ENCODE data around the gene GRIN2C.

GRIN2C gene

DNA sequence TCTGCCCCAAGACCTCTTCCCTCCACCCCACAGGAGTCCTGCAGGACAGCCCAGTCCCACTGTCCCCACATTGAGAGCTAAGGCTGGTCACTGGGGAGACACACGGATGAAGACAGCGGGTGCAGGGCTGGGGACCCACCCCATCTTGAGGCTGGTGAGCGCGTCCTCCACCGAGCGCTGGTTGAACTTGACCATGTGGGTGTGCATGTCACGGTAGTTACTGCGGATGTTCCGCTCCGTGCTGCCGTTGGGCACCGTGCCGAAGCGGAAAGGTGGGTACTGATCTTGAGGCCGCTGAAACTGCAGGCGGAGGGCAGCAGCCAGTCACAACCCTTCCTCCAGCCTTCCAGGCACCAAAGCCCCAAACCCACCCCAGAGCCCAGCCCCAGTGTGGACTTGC, 13.1 kb downstream of the GRIN2C start:
- TF ChIP-seq, protein P1, sequence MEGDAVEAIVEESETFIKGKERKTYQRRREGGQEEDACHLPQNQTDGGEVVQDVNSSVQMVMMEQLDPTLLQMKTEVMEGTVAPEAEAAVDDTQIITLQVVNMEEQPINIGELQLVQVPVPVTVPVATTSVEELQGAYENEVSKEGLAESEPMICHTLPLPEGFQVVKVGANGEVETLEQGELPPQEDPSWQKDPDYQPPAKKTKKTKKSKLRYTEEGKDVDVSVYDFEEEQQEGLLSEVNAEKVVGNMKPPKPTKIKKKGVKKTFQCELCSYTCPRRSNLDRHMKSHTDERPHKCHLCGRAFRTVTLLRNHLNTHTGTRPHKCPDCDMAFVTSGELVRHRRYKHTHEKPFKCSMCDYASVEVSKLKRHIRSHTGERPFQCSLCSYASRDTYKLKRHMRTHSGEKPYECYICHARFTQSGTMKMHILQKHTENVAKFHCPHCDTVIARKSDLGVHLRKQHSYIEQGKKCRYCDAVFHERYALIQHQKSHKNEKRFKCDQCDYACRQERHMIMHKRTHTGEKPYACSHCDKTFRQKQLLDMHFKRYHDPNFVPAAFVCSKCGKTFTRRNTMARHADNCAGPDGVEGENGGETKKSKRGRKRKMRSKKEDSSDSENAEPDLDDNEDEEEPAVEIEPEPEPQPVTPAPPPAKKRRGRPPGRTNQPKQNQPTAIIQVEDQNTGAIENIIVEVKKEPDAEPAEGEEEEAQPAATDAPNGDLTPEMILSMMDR (conservative IDR thresholded peaks at IDR 0.05), result no peak
- no peak overlapping the region for H3K27ac ChIP-seq

DNA sequence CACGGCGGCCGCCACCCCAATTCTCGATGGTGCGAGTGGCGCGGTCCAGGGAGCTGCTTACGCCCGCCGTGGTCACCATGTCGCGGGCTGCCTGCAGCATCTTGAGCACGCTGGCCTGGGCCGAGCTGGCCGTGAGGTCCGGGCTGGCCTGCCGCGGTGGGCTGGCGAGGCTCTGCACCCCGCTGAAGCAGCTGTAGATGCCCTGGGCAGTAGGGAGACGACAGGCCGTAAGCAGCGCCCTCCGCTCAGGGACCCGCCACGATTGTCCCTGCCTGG, 16.4 kb downstream of the GRIN2C start:
- H3K27ac ChIP-seq, result no peak overlapping the region; the same call in 1 of the 2 replicates
- TF ChIP-seq, protein P1 (conservative IDR thresholded peaks at IDR 0.05), result no peak

DNA sequence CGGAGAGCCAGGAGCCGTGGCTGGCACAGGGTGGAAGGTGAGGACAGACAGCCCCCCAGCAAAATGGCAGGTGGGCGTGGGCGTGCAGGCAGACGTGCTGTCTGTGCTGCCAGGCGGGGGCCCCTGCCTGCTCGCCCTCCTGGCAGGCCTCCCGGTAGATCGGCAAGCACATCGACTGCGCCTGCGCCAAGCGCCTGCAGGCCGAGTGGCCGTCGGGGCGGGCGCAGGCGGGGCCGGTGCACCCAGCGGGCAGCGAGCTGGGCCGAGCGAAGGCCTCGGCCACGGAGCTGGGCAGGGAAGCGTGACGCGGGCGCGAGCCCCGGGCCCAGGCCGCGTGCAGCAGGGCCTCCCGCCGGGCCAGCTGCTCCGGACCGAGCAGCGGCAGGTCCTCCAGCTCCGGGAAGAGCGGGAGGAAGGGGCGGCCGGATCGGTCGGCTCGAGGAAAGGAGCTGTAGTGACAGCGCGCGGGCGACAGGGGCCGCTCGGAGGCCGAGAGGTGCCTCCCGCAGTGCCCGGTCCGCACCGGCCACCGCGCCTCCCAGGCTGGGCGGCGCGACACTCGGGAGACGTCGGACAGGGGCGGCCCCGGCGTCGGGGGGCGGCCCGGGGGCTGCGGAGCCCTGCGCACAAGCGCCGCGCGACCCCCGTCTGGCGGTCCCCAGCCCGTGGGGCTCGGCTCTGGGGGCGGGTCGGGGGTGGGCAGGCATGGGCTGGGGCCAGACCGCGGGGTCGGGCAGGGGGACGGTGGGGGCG, 16.9 kb downstream of the GRIN2C start:
- TF ChIP-seq, protein P1 (conservative IDR thresholded peaks at IDR 0.05), result peak; percentile 79
- peak overlapping the region; percentile 59; the same call in 1 of the 2 replicates for H3K27ac ChIP-seq

DNA sequence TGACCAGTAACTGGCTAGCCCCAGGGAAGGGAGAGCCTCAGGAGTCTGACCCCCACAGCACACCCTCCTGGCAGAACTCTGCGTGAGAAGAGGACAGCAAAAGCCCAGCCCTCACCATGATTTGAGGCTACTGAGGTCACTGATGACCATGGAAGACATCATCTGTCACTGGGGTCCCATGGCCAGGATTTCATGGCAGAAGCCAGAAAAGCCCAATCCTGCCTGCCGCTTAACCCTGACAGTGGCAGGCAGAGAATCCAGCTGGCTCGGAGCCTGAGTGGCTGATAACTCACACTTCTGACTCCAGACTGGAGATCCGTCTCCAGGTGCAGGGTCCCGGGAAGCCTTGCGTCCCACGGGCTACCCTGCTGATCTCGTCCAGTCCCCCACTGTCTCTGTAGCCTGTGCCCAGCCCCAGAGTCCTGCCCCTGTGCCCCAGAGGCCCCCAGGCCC, 17.5 kb downstream of the GRIN2C start:
- peak overlapping the region; percentile 59; the same call in 1 of the 2 replicates for H3K27ac ChIP-seq
- TF ChIP-seq, protein P1 (conservative IDR thresholded peaks at IDR 0.05), result no peak

DNA sequence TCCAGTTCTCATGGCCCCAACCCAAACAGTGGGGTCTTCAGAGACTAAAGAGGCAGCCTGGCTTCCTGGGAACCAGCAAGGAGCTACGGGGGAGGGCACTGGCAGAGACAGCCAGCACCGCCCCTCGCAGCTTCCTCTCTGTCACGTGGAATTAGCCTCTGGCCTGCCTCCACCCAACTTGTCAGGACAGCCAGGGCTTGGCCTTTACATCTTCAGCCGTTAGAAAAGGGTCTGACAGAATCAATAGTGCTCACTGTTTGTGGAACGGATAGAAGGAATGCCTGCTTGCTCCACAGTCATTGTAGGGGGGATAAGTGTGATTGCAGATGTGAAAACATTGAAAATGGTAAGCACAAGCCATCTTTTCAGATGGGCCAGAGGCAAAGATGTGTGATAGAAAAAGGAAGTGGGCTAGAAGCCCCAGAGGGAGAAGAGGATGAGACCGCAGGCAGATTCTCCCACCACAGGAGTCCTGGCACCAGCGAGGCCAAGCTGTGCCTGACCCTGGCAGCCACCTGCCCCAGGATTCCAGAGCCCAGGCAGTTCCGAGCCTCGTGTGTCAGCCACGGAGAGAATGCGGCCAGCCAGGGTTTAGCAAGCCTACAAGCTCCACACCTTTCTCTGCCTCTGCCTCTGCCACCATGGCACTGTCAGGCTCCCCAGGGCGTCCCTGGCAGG, 18.6 kb downstream of the GRIN2C start:
- TF ChIP-seq, protein P1 (conservative IDR thresholded peaks at IDR 0.05), result no peak
- H3K27ac ChIP-seq, result no peak overlapping the region

DNA sequence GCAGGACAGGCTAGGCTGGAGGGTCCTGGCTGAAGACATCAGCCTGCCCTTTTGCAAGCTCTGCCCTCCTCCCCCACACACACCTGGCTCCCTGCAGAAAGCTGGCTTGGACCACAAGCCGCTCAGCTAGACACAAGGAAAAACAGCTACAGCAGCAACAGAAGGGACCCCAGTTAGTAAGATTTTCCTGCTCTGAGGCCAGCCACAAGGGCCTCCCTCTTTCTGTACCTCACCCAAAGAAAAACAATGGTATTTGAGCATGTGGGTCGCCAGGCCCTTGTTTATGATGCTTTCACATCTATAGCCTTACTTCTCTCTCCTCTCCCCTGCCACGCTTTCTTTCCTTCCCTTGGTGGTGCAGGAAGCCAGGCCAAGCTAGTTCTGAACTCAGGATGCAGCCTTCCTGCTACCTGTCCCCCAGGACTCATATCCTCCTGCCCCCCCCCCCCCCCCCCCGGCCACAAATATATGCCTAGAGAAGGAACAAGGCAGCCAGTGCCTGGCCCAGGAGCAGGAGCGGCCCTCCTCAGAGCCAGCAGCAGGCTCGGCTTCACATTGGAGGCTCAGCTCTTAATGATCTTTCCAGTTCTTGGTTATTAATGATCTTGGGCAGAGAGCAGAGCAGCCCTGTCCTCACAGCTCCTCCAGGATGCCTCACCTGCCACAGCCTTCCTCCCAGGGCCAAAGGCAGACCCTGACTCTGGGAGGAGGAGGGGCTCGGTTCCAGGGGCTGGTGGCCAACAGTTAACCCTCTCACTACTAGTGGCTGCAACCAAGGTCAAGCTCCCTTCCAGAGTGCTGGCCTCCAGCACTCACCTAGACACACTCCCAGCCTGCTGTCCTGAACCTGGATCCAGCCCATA, 19.5 kb downstream of the GRIN2C start:
- TF ChIP-seq, protein P1 (conservative IDR thresholded peaks at IDR 0.05), result no peak
- no peak overlapping the region for H3K27ac ChIP-seq

DNA sequence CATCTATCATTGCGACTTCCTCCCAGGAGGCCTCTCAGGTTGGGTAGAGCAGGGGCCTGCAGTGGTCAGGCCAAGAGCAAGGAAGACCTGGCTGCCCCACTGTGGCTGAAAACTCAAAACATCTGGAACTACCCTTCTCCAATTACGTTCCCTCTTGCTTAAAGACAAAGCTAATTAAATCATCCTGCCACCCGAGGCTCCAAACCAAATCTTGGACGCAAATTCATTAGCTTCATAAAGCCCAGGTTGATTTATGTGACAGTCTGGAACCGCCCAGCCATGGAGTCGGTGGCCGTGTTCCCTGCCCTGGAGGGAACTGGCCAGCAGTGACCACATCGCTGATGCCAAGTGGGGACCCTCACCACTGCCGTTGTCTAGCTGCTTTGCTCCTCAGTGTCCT, 21.4 kb downstream of the GRIN2C start:
- no peak overlapping the region for H3K27ac ChIP-seq
- TF ChIP-seq, protein P1 (conservative IDR thresholded peaks at IDR 0.05), result no peak
